GM23248 (cell line): ENCODE data around the gene ZFX. TPM values are rescaled to one million over a fixed set of nuclear protein-coding genes. Genes with fewer than 3 reads are reported as not detected.

Source experiments
- DNase-seq: peaks from one replicate; pipeline ENCODE4 v3.0.0-alpha.2; 2015
- H2AFZ ChIP-seq: fragments of 200-600 bp; sonication (generic); 2 replicates; pipeline ENCODE4 v1.6.1; 2016; ENCODE audit warnings: antibody characterized with exemption
- H3F3A ChIP-seq: fragments of 200-600 bp; sonication (generic); 2 replicates; pipeline ENCODE4 v1.6.1; 2016; ENCODE audit warnings: mild to moderate bottlenecking, antibody characterized with exemption, mixed run types; ENCODE audit not compliant: insufficient read depth
- H3K27ac ChIP-seq: fragments of 200-600 bp; sonication (generic); 2 replicates; pipeline ENCODE4 v1.5.1; 2016; ENCODE audit warnings: mild to moderate bottlenecking
- H3K27me3 ChIP-seq: fragments of 200-600 bp; sonication (generic); replicated peaks from 2 replicates; pipeline ENCODE4 v1.6.1; 2016; ENCODE audit warnings: mild to moderate bottlenecking; ENCODE audit not compliant: insufficient read depth
- H3K36me3 ChIP-seq: fragments of 200-600 bp; sonication (generic); 2 replicates; pipeline ENCODE4 v1.6.1; 2016; ENCODE audit warnings: low read depth, mild to moderate bottlenecking
- H3K4me1 ChIP-seq: fragments of 200-600 bp; sonication (generic); 2 replicates; pipeline ENCODE4 v1.6.1; 2016; ENCODE audit warnings: mild to moderate bottlenecking; ENCODE audit not compliant: insufficient read depth
- H3K4me2 ChIP-seq: fragments of 200-600 bp; sonication (generic); one replicate; pipeline ENCODE4 v1.6.1; 2016; ENCODE audit warnings: mild to moderate bottlenecking; ENCODE audit not compliant: unreplicated experiment
- H3K4me3 ChIP-seq: fragments of 200-600 bp; sonication (generic); 2 replicates; pipeline ENCODE4 v1.5.1; 2016; ENCODE audit warnings: mild to moderate bottlenecking
- H3K79me2 ChIP-seq: fragments of 200-600 bp; sonication (generic); 2 replicates; pipeline ENCODE4 v1.6.1; 2016; ENCODE audit warnings: mild to moderate bottlenecking; ENCODE audit not compliant: insufficient read depth
- H3K9ac ChIP-seq: fragments of 200-600 bp; sonication (generic); 2 replicates; pipeline ENCODE4 v1.6.1; 2016; ENCODE audit warnings: mild to moderate bottlenecking
- H3K9me2 ChIP-seq: fragments of 200-600 bp; sonication (generic); 2 replicates; pipeline ENCODE4 v1.6.1; 2016; ENCODE audit warnings: mixed run types, mild to moderate bottlenecking, moderate library complexity; ENCODE audit not compliant: insufficient read depth
- H3K9me3 ChIP-seq: fragments of 200-600 bp; sonication (generic); one replicate; pipeline ENCODE4 v1.6.1; 2017; ENCODE audit warnings: low read depth
- H4K20me1 ChIP-seq: fragments of 200-600 bp; sonication (generic); 2 replicates; pipeline ENCODE4 v1.6.0; 2016; ENCODE audit not compliant: insufficient read depth
- EZH2 ChIP-seq: fragments of 200-600 bp; sonication (generic); IDR thresholded peaks from 2 replicates; pipeline ENCODE4 v1.6.1; 2018; ENCODE audit warnings: antibody characterized with exemption, mild to moderate bottlenecking; ENCODE audit not compliant: insufficient read depth, poor library complexity, severe bottlenecking
- EZH2phosphoT487 ChIP-seq: fragments of 200-600 bp; sonication (generic); IDR thresholded peaks from 2 replicates; pipeline ENCODE4 v1.6.1; 2018; ENCODE audit warnings: antibody characterized with exemption, moderate library complexity, mild to moderate bottlenecking, low read depth; ENCODE audit not compliant: insufficient read depth
- WGBS, 2 experiments: methylation state at CpG; one replicate each; pipeline ENCODE4 v1.1.6; 2015 to 2017; ENCODE audit warnings: low lambda C conversion rate in 2 of 2, low coverage in 1 of 2; ENCODE audit errors: missing lambda C conversion rate in 2 of 2; 5-methylcytosine and 5-hydroxymethylcytosine counted together
- in situ Hi-C: fragments of 300-500 bp; cut with MboI; formaldehyde crosslinking; loops from 2 replicates; pipeline ENCODE4 v1.15.0; 2020
- polyA plus RNA-seq: library from polyadenylated mRNA; unstranded; fragments of >200 nt; fragmentation: Nextera tagmentation; extraction: Ambion mirVana; gene quantifications from 2 replicates; pipeline ENCODE4 v1.2.1, GENCODE V29; 2016
- total RNA-seq: library from RNA; depleted of rRNA; stranded (reverse); fragments of >200 nt; shearing (Covaris generic); gene quantifications from 2 replicates; pipeline ENCODE4 v1.2.3, GENCODE V29; 2014

Gene ZFX
- total and polyA plus RNA-seq, 2 experiments from 2014 or later = 19.6 to 24.1 TPM

- no peaks in the 10 kb centered on the region for H3K9me2 ChIP-seq
- WGBS, 2 experiments = 98% methylated on average over 4 of the region's 4 CpGs
- peaks cover 37% of the 10 kb centered on the region for H3K4me1 ChIP-seq
- H3F3A ChIP-seq = peaks cover 14% of the 10 kb centered on the region; the same call in 1 of the 2 replicates
- in situ Hi-C loops = no loop called here
- peaks cover 11% of the 10 kb centered on the region; the same call in 1 of the 2 replicates for H4K20me1 ChIP-seq
- no peak overlapping the region for H3K27ac ChIP-seq
- no peak for DNase-seq
- no peaks in the 10 kb centered on the region for H3K27me3 ChIP-seq
- no peak overlapping the region for H3K4me3 ChIP-seq
- no peak overlapping the region for H2AFZ ChIP-seq
- H3K9ac ChIP-seq = no peak overlapping the region
- TF ChIP-seq EZH2phosphoT487 = no peak
- TF ChIP-seq EZH2 = no peak
- no peaks in the 10 kb centered on the region for H3K36me3 ChIP-seq
- no peaks in the 10 kb centered on the region for H3K9me3 ChIP-seq
- peaks cover 100% of the 10 kb centered on the region for H3K79me2 ChIP-seq
- H3K4me2 ChIP-seq = no peak overlapping the region
Measured at GRCh38 chrX:24156177-24156576, 6.6 kb downstream of the ZFX start.

DNA sequence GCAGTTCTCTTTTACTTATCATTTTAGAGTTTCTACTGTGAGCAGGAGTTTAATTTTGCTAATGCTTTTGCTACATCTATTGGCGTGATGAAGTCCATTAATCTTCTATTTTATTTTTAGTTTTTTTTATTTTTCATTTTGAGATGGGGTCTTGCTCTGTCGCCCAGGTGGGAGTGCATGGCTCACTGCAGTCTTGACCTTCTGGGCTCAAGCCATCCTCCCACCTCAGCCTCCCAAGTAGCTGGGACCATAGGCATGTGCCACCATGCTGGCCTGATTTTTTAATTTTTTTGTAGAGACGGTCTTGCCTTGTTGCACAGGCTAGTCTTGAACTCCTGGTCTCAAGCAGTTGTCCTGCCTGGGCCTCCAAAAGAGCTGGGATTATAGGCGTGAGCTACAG, 9.4 kb downstream of the ZFX start:
- Histone ChIP-seq H3K27ac (no peak overlapping the region), H3K9me2 (no peaks in the 10 kb centered on the region), H3K27me3 (no peaks in the 10 kb centered on the region), H3K4me2 (no peak overlapping the region), H3K79me2 (peaks cover 100% of the 10 kb centered on the region), H4K20me1 (0 out of 2 replicates have a peak, but pooled peaks cover 4% of the 10 kb centered on the region), H3K36me3 (no peaks in the 10 kb centered on the region), H3K9me3 (no peaks in the 10 kb centered on the region), H3K9ac (no peak overlapping the region), H3K4me3 (no peak overlapping the region), H3K4me1 (peaks cover 15% of the 10 kb centered on the region), H3F3A (peaks cover 8% of the 10 kb centered on the region; the same call in 1 of the 2 replicates), H2AFZ (no peak overlapping the region)
- DNase-seq = no peak
- 94 to 100% methylated on average over 2 to 4 of the region's 4 CpGs for WGBS, 2 experiments
- TF ChIP-seq EZH2phosphoT487 = no peak
- TF ChIP-seq EZH2 = no peak
- in situ Hi-C loops = no loop called here

- Histone ChIP-seq H2AFZ (no peak overlapping the region), H3K4me1 (peaks cover 32% of the 10 kb centered on the region), H3K9me3 (no peaks in the 10 kb centered on the region), H4K20me1 (no peaks in the 10 kb centered on the region; the same call in 1 of the 2 replicates), H3K4me3 (no peak overlapping the region), H3F3A (0 out of 2 replicates have a peak, but pooled peaks cover 10% of the 10 kb centered on the region), H3K79me2 (peaks cover 100% of the 10 kb centered on the region), H3K9me2 (no peaks in the 10 kb centered on the region), H3K27me3 (no peaks in the 10 kb centered on the region), H3K27ac (no peak overlapping the region), H3K36me3 (no peaks in the 10 kb centered on the region), H3K9ac (no peak overlapping the region), H3K4me2 (no peak overlapping the region)
- WGBS, 2 experiments = 15 to 19% methylated on average over 2 of the region's 2 CpGs
- in situ Hi-C loops = no loop called here
- no peak for TF ChIP-seq EZH2
- TF ChIP-seq EZH2phosphoT487 = no peak
- no peak for DNase-seq
Measured at GRCh38 chrX:24166078-24166477, 16.5 kb downstream of the ZFX start.

- Histone ChIP-seq H3K79me2 (peaks cover 100% of the 10 kb centered on the region), H3F3A (0 out of 2 replicates have a peak, but pooled peaks cover 8% of the 10 kb centered on the region), H3K9me3 (no peaks in the 10 kb centered on the region), H2AFZ (no peak overlapping the region), H3K9me2 (no peaks in the 10 kb centered on the region), H4K20me1 (peaks cover 3% of the 10 kb centered on the region; the same call in 1 of the 2 replicates), H3K4me3 (no peak overlapping the region), H3K9ac (no peak overlapping the region), H3K36me3 (peaks cover 5% of the 10 kb centered on the region; the same call in 1 of the 2 replicates), H3K27me3 (no peaks in the 10 kb centered on the region), H3K4me1 (peaks cover 46% of the 10 kb centered on the region), H3K27ac (peak overlapping the region; percentile 26; the same call in 1 of the 2 replicates), H3K4me2 (peak overlapping the region; percentile 37)
- TF ChIP-seq EZH2phosphoT487 (no peak), EZH2 (no peak)
- in situ Hi-C loops = no loop called here
- DNase-seq = peak; percentile 43
Measured at GRCh38 chrX:24167719-24168472, 18.4 kb downstream of the ZFX start.
